Kidney epithelial cell (primary cell): ENCODE results near the gene ELMOD1. TPM values are rescaled to one million over a fixed set of nuclear protein-coding genes. Genes with fewer than 3 reads are reported as not detected.

Experiments
- DNase-seq: peaks from one replicate; pipeline ENCODE4 v3.0.0-alpha.2; 2010; ENCODE audit warnings: low read depth
- H3K27me3 ChIP-seq: 2 replicates; pipeline ENCODE4 v1.6.0; 2011; ENCODE audit warnings: low read length; ENCODE audit not compliant: control insufficient read depth, insufficient read depth
- H3K36me3 ChIP-seq: 2 replicates; pipeline ENCODE4 v1.5.1; 2011; ENCODE audit warnings: low read length; ENCODE audit not compliant: control insufficient read depth, insufficient read depth
- H3K4me3 ChIP-seq: 2 replicates; pipeline ENCODE4 v1.5.1; 2011; ENCODE audit warnings: low read depth, mild to moderate bottlenecking, control low read depth, low read length
- total RNA-seq: library from RNA; depleted of rRNA; stranded (reverse); fragments of >200 nt; gene quantifications from 2 replicates; pipeline ENCODE4 v1.2.3, GENCODE V29; 2015
- TF ChIP-seq, protein P1 (sequence below): IDR thresholded peaks from 2 replicates; pipeline ENCODE4 v1.5.1; 2011; ENCODE audit warnings: mild to moderate bottlenecking, moderate library complexity, low read length, control low read depth, inconsistent platforms; ENCODE audit not compliant: insufficient read depth, poor library complexity, severe bottlenecking

Gene ELMOD1
- total RNA-seq, 1 donor from 2014 or later = 0.21 TPM

DNA sequence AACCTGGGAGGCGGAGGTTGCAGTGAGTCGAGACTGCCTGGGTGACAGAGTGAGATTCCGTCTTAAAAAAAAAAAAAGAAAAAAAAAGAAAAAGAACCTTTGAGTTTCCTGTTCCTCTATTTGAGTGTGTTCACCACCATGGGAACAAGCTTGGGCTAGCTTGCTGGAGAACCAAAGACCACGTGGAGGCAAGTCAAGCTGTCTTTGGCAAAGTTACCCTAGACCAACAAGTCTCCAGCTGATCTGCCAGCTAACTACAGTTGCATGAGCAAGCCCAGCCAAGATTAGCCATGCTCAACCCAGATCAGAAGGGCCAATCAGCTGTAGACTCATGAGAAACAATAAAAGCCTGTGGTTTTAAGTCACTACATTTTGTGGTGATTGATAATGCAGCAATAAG lies 91.2 kb downstream of the ELMOD1 start:
- DNase-seq = no peak
- Histone ChIP-seq H3K27me3 (no peaks in the 10 kb centered on the region), H3K36me3 (no peaks in the 10 kb centered on the region), H3K4me3 (no peak overlapping the region)
- TF ChIP-seq, protein P1, sequence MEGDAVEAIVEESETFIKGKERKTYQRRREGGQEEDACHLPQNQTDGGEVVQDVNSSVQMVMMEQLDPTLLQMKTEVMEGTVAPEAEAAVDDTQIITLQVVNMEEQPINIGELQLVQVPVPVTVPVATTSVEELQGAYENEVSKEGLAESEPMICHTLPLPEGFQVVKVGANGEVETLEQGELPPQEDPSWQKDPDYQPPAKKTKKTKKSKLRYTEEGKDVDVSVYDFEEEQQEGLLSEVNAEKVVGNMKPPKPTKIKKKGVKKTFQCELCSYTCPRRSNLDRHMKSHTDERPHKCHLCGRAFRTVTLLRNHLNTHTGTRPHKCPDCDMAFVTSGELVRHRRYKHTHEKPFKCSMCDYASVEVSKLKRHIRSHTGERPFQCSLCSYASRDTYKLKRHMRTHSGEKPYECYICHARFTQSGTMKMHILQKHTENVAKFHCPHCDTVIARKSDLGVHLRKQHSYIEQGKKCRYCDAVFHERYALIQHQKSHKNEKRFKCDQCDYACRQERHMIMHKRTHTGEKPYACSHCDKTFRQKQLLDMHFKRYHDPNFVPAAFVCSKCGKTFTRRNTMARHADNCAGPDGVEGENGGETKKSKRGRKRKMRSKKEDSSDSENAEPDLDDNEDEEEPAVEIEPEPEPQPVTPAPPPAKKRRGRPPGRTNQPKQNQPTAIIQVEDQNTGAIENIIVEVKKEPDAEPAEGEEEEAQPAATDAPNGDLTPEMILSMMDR = no peak

DNA sequence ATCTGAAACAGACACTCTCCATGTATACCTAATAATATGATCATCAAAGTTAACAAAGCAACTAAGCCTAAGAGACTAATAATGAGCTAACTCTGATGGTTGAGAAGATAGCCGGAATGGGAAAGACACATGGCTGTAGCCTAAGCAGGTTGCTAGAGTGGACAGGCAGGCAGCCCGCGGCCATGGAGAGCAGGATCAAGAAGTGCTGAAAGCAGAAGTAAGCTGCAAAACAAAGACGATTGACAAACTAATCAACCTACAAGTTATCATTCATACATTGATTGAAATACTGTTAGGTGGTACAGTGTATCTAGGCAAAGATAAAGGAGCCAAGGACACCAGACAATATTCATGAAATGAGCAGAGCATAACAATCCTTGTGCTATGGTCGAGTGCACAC lies 91.6 kb downstream of the ELMOD1 start:
- TF ChIP-seq, protein P1 = no peak
- H3K27me3 ChIP-seq = no peaks in the 10 kb centered on the region
- no peak overlapping the region for H3K4me3 ChIP-seq
- H3K36me3 ChIP-seq = no peaks in the 10 kb centered on the region
- no peak for DNase-seq

DNA sequence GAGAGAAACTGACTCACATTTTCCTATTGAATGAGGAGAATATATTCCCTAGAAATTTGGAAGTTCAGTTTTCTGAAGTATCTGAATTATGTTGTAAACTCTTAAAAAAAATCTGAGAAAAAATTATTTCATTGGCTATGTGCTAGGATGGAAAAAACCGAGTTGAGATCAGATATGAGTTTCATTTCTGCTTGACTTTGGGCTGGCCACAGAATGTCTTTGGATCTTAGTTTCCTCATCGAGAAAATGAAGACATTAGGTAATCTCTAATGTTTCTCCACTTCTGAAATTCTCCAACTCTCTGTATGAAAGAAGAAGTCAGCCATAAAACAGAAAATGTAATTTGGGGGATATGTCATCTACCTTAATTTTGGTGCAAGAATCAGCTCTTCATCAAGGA lies 92.1 kb downstream of the ELMOD1 start:
- Histone ChIP-seq H3K27me3 (no peaks in the 10 kb centered on the region), H3K4me3 (no peak overlapping the region), H3K36me3 (no peaks in the 10 kb centered on the region)
- TF ChIP-seq, protein P1 = no peak
- no peak for DNase-seq

DNA sequence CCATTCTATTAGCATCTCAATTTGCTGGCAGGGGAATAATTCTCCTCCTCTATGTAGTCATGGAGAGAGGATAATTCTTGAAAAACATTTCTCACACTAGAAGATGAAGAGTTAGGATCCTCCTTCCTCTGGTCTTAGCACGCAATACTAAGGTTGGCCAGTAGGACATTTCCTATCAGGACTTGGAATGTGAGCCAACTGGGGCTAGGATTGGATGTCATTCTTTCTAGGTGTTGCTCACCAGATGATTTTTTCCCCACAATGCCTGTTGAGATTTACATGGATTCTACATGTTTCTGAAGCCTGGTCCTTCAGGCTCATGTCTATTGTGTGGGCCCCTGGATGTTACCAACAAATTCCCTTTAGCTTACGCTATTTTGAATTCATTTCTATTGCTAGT lies 92.9 kb downstream of the ELMOD1 start:
- Histone ChIP-seq H3K36me3 (no peaks in the 10 kb centered on the region), H3K4me3 (no peak overlapping the region), H3K27me3 (no peaks in the 10 kb centered on the region)
- no peak for DNase-seq
- TF ChIP-seq, protein P1 = peak; percentile 34

DNA sequence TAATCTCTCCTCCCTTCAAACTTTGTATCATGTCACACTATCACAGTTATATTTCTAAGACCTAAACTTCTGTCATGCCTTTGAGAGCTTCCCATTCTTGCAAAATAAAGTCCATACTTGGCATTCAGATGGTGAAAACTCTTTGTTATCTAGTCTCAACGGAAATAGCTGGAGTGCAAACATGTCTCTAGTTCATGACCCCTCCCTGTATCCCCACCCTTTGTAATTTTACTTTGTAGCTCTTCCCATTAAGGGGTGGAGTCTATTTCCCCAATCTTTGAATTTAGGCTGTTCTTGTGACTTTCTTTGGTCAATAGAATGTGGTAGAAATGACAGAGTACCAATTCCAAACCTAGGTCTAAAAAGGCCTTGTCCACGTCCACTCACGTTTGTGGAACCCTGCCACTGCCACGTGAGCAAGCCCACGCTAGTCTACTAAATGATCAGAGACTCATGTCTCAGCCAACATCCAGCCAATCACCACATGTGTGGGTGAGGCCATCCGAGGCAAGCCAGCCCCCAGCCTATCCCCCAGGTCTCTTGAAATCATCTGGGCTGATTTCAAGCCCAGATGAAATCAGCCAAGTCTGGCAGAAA lies 97.5 kb downstream of the ELMOD1 start:
- H3K36me3 ChIP-seq = no peaks in the 10 kb centered on the region
- no peak for DNase-seq
- H3K4me3 ChIP-seq = no peak overlapping the region
- no peaks in the 10 kb centered on the region for H3K27me3 ChIP-seq
- TF ChIP-seq, protein P1 = no peak

DNA sequence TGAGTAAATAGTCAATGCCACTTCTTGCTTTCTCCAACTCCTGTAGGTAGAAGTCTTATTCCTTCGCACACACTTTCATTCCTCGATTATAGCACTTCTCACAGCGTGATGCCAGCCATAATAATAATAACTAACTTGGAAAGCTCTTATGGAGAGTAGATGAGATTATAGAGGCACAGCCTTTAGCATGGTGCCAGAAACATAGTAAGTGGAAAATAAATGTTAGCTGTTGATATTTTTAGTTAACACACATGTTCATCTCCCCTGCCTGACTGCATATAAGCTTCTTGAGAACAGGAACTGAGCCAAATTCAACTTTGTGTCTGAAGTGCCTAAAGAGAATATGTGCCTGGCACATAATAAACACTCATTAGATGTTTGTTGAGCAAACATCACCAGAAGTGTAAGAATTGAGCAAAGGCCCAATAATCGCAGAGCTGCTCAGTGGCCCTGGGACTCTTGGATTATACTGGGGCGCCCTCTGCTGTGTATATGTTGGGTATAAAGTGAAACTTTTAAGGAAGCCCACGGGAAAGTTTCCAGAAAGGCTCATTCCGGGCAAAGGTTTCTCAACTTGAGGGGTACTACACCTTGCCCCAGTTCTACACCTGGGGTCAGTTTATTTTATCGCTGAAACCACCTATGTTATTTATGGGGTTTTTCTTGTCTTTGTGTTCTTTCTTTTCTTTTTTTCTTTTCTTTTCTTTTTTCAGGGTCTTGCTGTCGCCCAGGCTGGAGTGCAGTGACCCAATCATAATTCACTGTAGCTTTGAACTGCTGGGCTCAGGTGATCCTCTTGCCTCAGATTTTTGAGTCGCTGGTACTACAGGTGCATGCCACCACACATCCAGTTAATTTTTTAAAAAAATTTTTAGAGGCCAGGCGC lies 98.6 kb downstream of the ELMOD1 start:
- TF ChIP-seq, protein P1 = peak; percentile 59
- H3K36me3 ChIP-seq = no peaks in the 10 kb centered on the region
- H3K27me3 ChIP-seq = no peaks in the 10 kb centered on the region
- DNase-seq = no peak
- no peak overlapping the region for H3K4me3 ChIP-seq
